Activated CD4-positive, CD25-positive, alpha-beta regulatory T cell treated with anti-CD3 and anti-CD28 coated beads, Interleukin-2, amount 50 U/mL, for 16 hours (primary cell): Measurements from ENCODE around the gene RBCK1.

Experiments used
- DNase-seq: peaks from one replicate; pipeline ENCODE4 v3.0.0-alpha.2; 2020; ENCODE audit warnings: low read depth, low spot score

RBCK1 gene

DNA sequence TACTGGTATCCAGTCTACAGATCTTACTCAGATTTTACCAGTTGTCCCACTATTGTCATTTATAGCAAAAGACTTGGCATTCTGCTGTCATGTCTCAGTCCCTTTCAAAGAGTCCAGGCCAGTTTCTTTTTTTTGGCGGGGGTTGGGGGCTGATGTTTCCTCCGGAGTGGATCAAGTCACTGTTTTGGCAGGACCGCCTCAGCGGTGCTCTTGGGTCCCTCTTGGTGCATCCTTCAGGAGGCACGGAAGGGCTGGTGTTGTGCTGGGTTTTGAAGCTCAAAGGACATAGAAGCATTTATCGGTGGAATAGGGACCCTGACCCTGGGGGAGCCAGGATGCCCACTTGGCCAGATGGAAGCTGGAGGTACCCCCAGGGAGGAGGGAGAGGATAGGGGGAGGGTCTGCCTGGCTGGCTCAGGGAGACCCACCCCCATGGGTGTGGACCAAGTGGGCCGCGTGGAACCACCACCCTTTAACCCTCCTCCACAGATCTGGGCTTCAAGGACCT, 10.8 kb downstream of the RBCK1 start:
- DNase-seq = no peak

- DNase-seq = no peak
Measured at GRCh38 chr20:419556-420165, 11.6 kb downstream of the RBCK1 start.

DNA sequence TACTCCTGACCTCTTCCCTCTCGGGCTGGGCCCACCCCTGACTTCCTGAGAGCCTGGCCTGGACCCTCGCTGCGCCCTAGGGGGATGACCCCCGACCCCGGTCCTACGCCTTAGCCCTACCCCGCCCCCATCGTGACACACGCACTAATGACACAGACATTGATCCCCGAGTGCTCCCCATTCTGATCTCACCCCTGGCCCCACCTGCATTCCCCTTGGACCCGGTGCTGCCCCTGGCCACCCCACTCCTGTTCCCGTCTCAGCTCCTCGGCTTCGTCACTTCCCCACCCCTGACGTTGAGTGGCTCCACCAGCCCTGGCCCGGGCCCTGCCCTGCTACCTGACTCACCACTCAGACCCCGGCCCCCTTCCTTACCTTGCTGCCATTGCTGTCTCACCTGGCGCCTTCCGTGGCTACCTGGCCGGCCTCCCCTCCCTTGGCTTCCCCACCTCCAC, 12.1 kb downstream of the RBCK1 start:
- no peak for DNase-seq

- DNase-seq = no peak
Measured at GRCh38 chr20:420721-421574, 12.8 kb downstream of the RBCK1 start.

- DNase-seq = no peak
Measured at GRCh38 chr20:421685-422250, 13.7 kb downstream of the RBCK1 start.

DNA sequence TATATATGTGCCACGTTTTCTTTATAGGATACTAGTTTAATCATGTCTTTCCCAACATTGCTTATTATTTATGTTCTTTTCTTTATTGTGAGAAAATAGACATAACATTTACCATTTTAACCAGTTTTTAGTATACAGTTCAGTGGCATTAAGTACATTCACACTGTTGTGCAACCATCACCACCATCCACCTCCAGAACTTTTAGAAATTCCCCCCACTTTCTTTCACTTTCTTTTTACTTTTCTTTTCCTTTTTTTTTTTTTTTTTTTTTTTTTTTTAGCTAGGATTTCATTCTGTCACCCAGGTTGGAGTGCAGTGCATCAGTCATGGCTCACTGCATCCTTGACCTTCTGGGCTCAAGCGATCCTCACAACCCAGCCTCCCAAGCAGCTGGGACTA, 18.5 kb downstream of the RBCK1 start:
- DNase-seq = no peak

DNA sequence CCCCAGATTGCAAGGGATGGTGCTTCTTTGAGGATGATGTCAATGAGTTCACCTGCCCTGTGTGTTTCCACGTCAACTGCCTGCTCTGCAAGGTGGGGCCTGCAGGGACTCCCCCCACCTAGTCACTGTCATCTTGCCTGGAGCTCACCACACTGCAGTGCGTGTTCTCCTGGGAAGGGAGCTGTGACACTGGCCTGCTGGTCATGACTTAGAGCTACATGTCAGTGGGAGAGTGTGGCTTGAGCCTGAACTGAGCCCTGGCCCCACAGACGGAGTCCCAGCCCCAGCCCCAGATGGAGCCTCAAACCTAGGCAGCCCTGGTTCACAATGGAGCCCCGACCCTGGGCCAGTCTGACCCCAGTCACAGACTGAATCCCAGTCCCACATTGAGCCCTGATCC, 19.3 kb downstream of the RBCK1 start:
- no peak for DNase-seq

DNA sequence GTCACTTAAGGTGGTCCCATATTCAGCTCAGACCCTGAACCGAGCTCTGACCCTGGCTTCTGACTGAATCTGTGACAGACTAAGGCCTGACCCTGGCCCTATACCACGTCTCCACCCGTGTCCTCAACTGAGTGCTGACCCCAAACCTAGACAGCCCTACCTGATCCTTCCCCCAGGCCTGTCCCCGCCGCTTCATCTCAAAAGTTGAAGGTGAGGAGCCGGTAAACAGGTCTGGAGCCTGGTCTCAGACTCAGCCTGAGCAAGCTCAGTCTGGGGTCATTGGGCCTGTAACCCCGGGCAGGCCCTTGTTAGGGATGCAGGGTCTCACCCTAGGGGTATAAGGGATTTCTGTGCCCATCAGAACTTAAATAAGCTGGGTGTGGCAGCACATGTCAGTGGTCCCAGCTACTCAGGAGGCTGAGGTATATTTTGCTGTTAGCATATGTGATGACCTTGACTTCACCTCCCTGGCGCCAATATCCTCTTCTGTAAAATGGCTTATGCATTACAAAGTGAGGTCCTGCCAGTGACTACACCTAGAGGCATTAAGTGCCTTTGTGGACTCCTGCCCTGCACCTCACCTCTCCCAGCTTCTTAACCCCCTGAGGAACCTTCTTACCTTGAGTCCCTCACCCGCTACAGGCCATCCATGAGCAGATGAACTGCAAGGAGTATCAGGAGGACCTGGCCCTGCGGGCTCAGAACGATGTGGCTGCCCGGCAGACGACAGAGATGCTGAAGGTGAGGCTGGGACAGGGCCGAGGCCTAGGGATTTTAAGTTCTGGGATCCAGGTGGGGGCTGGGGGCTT, 20.0 kb downstream of the RBCK1 start:
- no peak for DNase-seq

- no peak for DNase-seq
Measured at GRCh38 chr20:428658-429200, 20.6 kb downstream of the RBCK1 start.

GRCh38 chr20:430091-430999, 22.2 kb downstream of the RBCK1 start:
- DNase-seq = no peak

- no peak for DNase-seq
Measured at GRCh38 chr20:431012-431904, 23.2 kb downstream of the RBCK1 start.

GRCh38 chr20:432208-432607, 24.1 kb downstream of the RBCK1 start:
- no peak for DNase-seq

- no peak for DNase-seq
Measured at GRCh38 chr20:432677-433299, 24.7 kb downstream of the RBCK1 start.

- no peak for DNase-seq
Measured at GRCh38 chr20:433300-433975, 25.3 kb downstream of the RBCK1 start.

DNA sequence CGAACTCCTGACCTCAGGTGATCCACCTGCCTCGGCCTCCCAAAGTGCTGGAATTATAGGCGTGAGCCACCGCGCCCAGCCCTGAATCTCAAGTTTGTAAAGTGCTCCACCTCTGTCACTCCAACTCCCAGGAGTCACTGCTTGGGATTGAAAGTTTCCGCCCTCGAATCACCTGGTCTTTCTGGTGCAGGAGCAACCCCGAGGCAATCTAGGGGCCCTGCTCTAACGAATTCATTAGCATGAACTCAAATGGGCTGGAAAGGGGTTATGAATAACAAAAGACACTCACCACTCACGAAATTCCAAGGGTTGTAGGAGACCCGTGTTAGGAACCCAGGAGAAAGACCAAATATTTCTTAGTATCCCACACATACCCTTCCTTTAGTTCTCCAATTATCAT, 26.1 kb downstream of the RBCK1 start:
- no peak for DNase-seq

- no peak for DNase-seq
Measured at GRCh38 chr20:434661-435419, 26.7 kb downstream of the RBCK1 start.

- no peak for DNase-seq
Measured at GRCh38 chr20:435558-435957, 27.5 kb downstream of the RBCK1 start.

DNA sequence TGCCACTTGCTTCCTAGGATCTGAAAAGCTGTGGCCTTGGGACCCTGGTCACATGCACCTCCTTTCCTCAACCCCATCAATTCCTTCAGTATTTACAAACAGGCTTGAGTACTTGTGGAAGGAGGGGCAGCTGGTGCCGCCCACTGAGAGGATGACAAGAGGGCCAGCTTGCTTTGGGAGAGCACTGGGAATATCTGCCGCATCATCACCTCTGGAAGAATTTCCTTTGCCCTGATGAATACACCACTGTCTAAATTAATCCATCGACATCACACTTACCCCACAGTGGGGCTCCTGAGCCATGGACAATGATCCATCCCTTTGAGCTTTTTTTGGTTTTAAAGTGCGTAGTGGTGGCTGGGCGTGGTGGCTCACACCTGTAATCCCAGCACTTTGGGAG, 28.4 kb downstream of the RBCK1 start:
- DNase-seq = no peak
